H1 (cell line): ENCODE results near the gene CNNM3. TPM values are rescaled to one million over a fixed set of nuclear protein-coding genes. Genes with fewer than 3 reads are reported as not detected.

Experiments
- CTCF ChIA-PET: fragments of 300-600 bp; sonication (Branson Sonifier 250); formaldehyde crosslinking; loops from one replicate; lab custom pipeline; 2021; ENCODE audit not compliant: partially characterized antibody; lab: Charles Lee
- POLR2A ChIA-PET: fragments of 300-600 bp; sonication (Branson Sonifier 250); formaldehyde crosslinking; loops from one replicate; lab custom pipeline; 2021; ENCODE audit warnings: inconsistent platforms; ENCODE audit not compliant: partially characterized antibody; lab: Charles Lee
- DNase-seq, 2 experiments: peaks; one replicate each; pipeline versions ENCODE4 v3.0.0 to v3.0.0-alpha.2; 2010 to 2022; ENCODE audit warnings: low spot score in 2 of 2, low read depth in 1 of 2, mixed read lengths in 1 of 2
- FAIRE-seq: peaks from 2 replicates; lab custom pipeline; 2011; peaks lifted over from hg19 to GRCh38; lab: Jason Lieb, UNC
- H2AFZ ChIP-seq: 2 replicates; pipeline ENCODE4 v1.8.1; 2012; ENCODE audit warnings: low read length, inconsistent platforms
- H2AK5ac ChIP-seq: 2 replicates; pipeline ENCODE4 v1.6.1; 2013; ENCODE audit warnings: low read depth, low read length
- H2BK120ac ChIP-seq: replicated peaks from 2 replicates; pipeline ENCODE3; 2013; ENCODE audit warnings: low read depth, low read length, inconsistent platforms
- H2BK12ac ChIP-seq: 2 replicates; pipeline ENCODE4 v1.6.1; 2013; ENCODE audit warnings: low read depth, low read length
- H2BK15ac ChIP-seq: 2 replicates; pipeline ENCODE4 v1.6.1; 2013; ENCODE audit warnings: low read length
- H2BK20ac ChIP-seq: 2 replicates; pipeline ENCODE4 v1.6.1; 2013; ENCODE audit warnings: low read length
- H2BK5ac ChIP-seq: 2 replicates; pipeline ENCODE4 v1.6.1; 2013; ENCODE audit warnings: low read depth, low read length
- H3K14ac ChIP-seq: 2 replicates; pipeline ENCODE4 v1.6.1; 2013; ENCODE audit warnings: inconsistent platforms; ENCODE audit not compliant: insufficient read length
- H3K18ac ChIP-seq: 2 replicates; pipeline ENCODE4 v1.6.1; 2013; ENCODE audit warnings: low read length; ENCODE audit errors: extremely low read depth
- H3K23ac ChIP-seq: 2 replicates; pipeline ENCODE4 v1.6.1; 2013; ENCODE audit warnings: inconsistent platforms; ENCODE audit not compliant: insufficient read length
- H3K23me2 ChIP-seq: 2 replicates; pipeline ENCODE4 v1.6.1; 2013; ENCODE audit warnings: low read depth, low read length
- H3K27ac ChIP-seq: 2 replicates; pipeline ENCODE4 v1.6.1; 2011; ENCODE audit warnings: low read depth, low read length, inconsistent platforms
- H3K27me3 ChIP-seq, 4 experiments: replicated peaks in 1 of 4; 1 replicate in 1 of 4; 2 replicates in 3 of 4; pipeline versions ENCODE4 v1.6.1 to v1.8.1; 2011 to 2013; ENCODE audit warnings: low read length in 3 of 4, mild to moderate bottlenecking in 3 of 4, inconsistent platforms in 2 of 4, mixed read lengths in 2 of 4, moderate library complexity in 1 of 4; ENCODE audit not compliant: control insufficient read depth in 3 of 4, insufficient read depth in 3 of 4; ENCODE audit errors: extremely low read depth in 1 of 4
- H3K36me3 ChIP-seq, 4 experiments: 2 replicates each; pipeline versions ENCODE4 v1.6.1 to v1.8.1; 2011 to 2013; ENCODE audit warnings: mild to moderate bottlenecking in 4 of 4, low read length in 3 of 4, moderate library complexity in 2 of 4, control low read depth in 1 of 4, inconsistent platforms in 1 of 4; ENCODE audit not compliant: insufficient read depth in 4 of 4, control insufficient read depth in 2 of 4
- H3K4ac ChIP-seq: replicated peaks from 2 replicates; pipeline ENCODE3; 2013; ENCODE audit warnings: low read length, low read depth, mixed read lengths, inconsistent platforms; ENCODE audit not compliant: insufficient read length
- H3K4me1 ChIP-seq, 4 experiments: replicated peaks in 1 of 4; 1 replicate in 1 of 4; 2 replicates in 3 of 4; pipeline versions ENCODE4 v1.6.1 to v1.8.1; 2011 to 2013; ENCODE audit warnings: low read length in 3 of 4, inconsistent platforms in 2 of 4, mixed read lengths in 1 of 4; ENCODE audit not compliant: insufficient read depth in 4 of 4, control insufficient read depth in 3 of 4
- H3K4me2 ChIP-seq, 2 experiments: 2 replicates each; pipeline versions ENCODE4 v1.6.1 to v1.8.1; 2011 to 2013; ENCODE audit warnings: low read depth in 2 of 2, low read length in 2 of 2, control low read depth in 1 of 2, inconsistent platforms in 1 of 2, mild to moderate bottlenecking in 1 of 2; ENCODE audit not compliant: insufficient read depth in 1 of 2
- H3K4me3 ChIP-seq, 4 experiments: fragments of 200-600, 300-600 bp in 1 of 4; sonication (generic), shearing (Covaris generic), sonication (Bioruptor Twin) in 1 of 4; 2 replicates each; pipeline versions ENCODE4 v1.5.1 to v1.8.1; 2011 to 2016; ENCODE audit warnings: low read length in 4 of 4, low read depth in 3 of 4, control low read depth in 2 of 4, inconsistent platforms in 2 of 4, mild to moderate bottlenecking in 2 of 4, mixed read lengths in 1 of 4, moderate library complexity in 1 of 4; ENCODE audit not compliant: insufficient read depth in 2 of 4; ENCODE audit errors: extremely low read depth in 1 of 4
- H3K56ac ChIP-seq: replicated peaks from 2 replicates; pipeline ENCODE3; 2013; ENCODE audit warnings: low read depth, mild to moderate bottlenecking, mixed read lengths, low read length, inconsistent platforms; ENCODE audit not compliant: insufficient read length
- H3K79me1 ChIP-seq: 2 replicates; pipeline ENCODE4 v1.6.1; 2013; ENCODE audit warnings: low read depth, low read length, control low read depth
- H3K79me2 ChIP-seq, 2 experiments: 2 replicates each; pipeline versions ENCODE4 v1.6.1 to v1.8.1; 2012 to 2013; ENCODE audit warnings: low read length in 2 of 2, mild to moderate bottlenecking in 2 of 2, inconsistent platforms in 1 of 2; ENCODE audit not compliant: insufficient read depth in 2 of 2, control insufficient read depth in 1 of 2
- H3K9ac ChIP-seq, 4 experiments: replicated peaks in 1 of 4; 1 replicate in 1 of 4; 2 replicates in 3 of 4; pipeline versions ENCODE4 v1.6.1 to v1.8.1; 2011 to 2013; ENCODE audit warnings: low read depth in 3 of 4, low read length in 3 of 4, control low read depth in 2 of 4, mild to moderate bottlenecking in 2 of 4, moderate library complexity in 2 of 4, inconsistent platforms in 1 of 4; ENCODE audit errors: extremely low read depth in 1 of 4
- H3K9me3 ChIP-seq, 2 experiments: 2 replicates each; pipeline versions ENCODE4 v1.6.1 to v1.8.1; 2012 to 2013; ENCODE audit warnings: mild to moderate bottlenecking in 2 of 2, moderate library complexity in 2 of 2, control low read depth in 1 of 2, inconsistent platforms in 1 of 2, low read depth in 1 of 2, low read length in 1 of 2, mixed read lengths in 1 of 2; ENCODE audit not compliant: insufficient read depth in 2 of 2
- H4K20me1 ChIP-seq, 2 experiments: replicated peaks in 1 of 2; 2 replicates each; pipeline versions ENCODE3 to v1.8.1; 2011 to 2013; ENCODE audit warnings: inconsistent platforms in 2 of 2, low read length in 2 of 2, mild to moderate bottlenecking in 1 of 2; ENCODE audit not compliant: insufficient read depth in 2 of 2, control insufficient read depth in 1 of 2
- H4K5ac ChIP-seq: 2 replicates; pipeline ENCODE4 v1.6.1; 2013; ENCODE audit warnings: low read length, low read depth, mixed read lengths, inconsistent platforms; ENCODE audit not compliant: insufficient read length
- H4K8ac ChIP-seq: 2 replicates; pipeline ENCODE4 v1.8.0; 2013; ENCODE audit warnings: mild to moderate bottlenecking, moderate library complexity, low read length, inconsistent platforms; ENCODE audit not compliant: insufficient read depth; ENCODE audit errors: extremely low read depth
- H4K91ac ChIP-seq: replicated peaks from 2 replicates; pipeline ENCODE3; 2013; ENCODE audit warnings: low read length, mixed read lengths, inconsistent platforms; ENCODE audit not compliant: insufficient read length
- BACH1 ChIP-seq: IDR thresholded peaks from 2 replicates; pipeline ENCODE4 v1.6.1; 2012; ENCODE audit warnings: low read length, improper control_type of control experiment
- CHD1 ChIP-seq: IDR thresholded peaks from 2 replicates; pipeline ENCODE4 v1.6.1; 2012; ENCODE audit warnings: low read depth, low read length, improper control_type of control experiment
- CHD2 ChIP-seq: IDR thresholded peaks from 2 replicates; pipeline ENCODE4 v1.6.1; 2012; ENCODE audit warnings: low read length, improper control_type of control experiment
- EGR1 ChIP-seq: IDR thresholded peaks from 2 replicates; pipeline ENCODE4 v1.6.1; 2011; ENCODE audit warnings: low read depth, low read length, borderline replicate concordance
- MAFK ChIP-seq: IDR thresholded peaks from 2 replicates; pipeline ENCODE4 v1.6.1; 2012; ENCODE audit warnings: low read depth, mild to moderate bottlenecking, improper control_type of control experiment, low read length
- POU5F1 ChIP-seq: IDR thresholded peaks from 2 replicates; pipeline ENCODE4 v1.6.1; 2011; ENCODE audit warnings: low read depth, mild to moderate bottlenecking, low read length, moderate library complexity
- RFX5 ChIP-seq: IDR thresholded peaks from 2 replicates; pipeline ENCODE4 v1.6.1; 2011; ENCODE audit warnings: low read depth, low read length, improper control_type of control experiment, borderline replicate concordance
- SP1 ChIP-seq: IDR thresholded peaks from 2 replicates; pipeline ENCODE4 v1.6.1; 2011; ENCODE audit warnings: low read depth, low read length
- SRF ChIP-seq: IDR thresholded peaks from 2 replicates; pipeline ENCODE4 v1.6.1; 2011; ENCODE audit warnings: mild to moderate bottlenecking, low read depth, low read length, moderate library complexity
- WGBS, 2 experiments: shearing (Covaris generic) in 1 of 2; methylation state at CpG; one replicate each; pipeline versions ENCODE4 v1.1.6 to v1.1.7; 2013 to 2015; ENCODE audit warnings: low lambda C conversion rate in 2 of 2, mixed read lengths in 2 of 2, inconsistent platforms in 1 of 2, low coverage in 1 of 2, missing lambda C conversion rate in 1 of 2; ENCODE audit not compliant: insufficient replicate concordance in 2 of 2, insufficient coverage in 1 of 2, insufficient read length in 1 of 2; ENCODE audit errors: extremely low coverage in 1 of 2, missing lambda C conversion rate in 1 of 2; 5-methylcytosine and 5-hydroxymethylcytosine counted together
- polyA plus RNA-seq, 7 experiments: library from polyadenylated mRNA; depleted of rRNA in 3 of 7; stranded (reverse) in 5 of 7; unstranded in 2 of 7; fragments of >200 nt in 5 of 7; fragments of 200-250 nt in 2 of 7; gene quantifications; 1 replicate in 5 of 7; 2 replicates in 1 of 7; 4 replicates in 1 of 7; pipeline versions ENCODE4 v1.2.1 to v1.2.3, GENCODE V29; 2011 to 2013; ENCODE audit warnings: missing spikeins in 2 of 7, mixed read lengths in 2 of 7
- total RNA-seq: library from RNA; stranded (reverse); fragmentation: NEBNext Ultra II Directional; extraction: Animal tissue kit (Norgen Biotek cat#: 25700); gene quantifications from 2 replicates; pipeline ENCODE4 v1.2.1, GENCODE V29; 2021

CNNM3 gene
- total and polyA plus RNA-seq, 2 of the 8 experiments (the other 6 are each of a cell fraction or from before 2014, with no cell fraction given) = 29.1 to 29.2 TPM

DNA sequence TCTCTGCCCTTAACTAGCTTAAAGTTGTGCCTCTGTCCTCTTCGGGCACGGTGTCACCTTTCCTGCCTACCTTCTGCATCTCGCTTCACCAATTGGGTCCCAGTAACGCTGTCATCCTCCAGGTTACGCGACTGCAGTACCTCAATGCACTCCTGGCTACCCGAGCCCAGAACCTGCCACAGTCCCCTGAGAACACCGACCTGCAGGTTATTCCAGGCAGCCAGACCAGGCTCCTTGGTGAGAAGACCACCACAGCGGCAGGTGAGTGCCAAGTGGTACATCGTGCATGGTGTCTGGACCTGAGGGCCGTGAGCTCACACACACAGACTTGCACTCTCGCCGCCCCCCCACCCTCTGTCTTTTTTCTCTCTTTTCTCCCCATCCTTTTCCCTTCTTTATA lies 12.8 kb downstream of the CNNM3 start:
- H3K36me3 ChIP-seq = peaks cover 19 to 66% (median 34%) of the 10 kb centered on the region in 4 experiments
- no peak overlapping the region for H4K91ac ChIP-seq
- H2BK20ac ChIP-seq = no peak overlapping the region
- H2BK12ac ChIP-seq = no peak overlapping the region
- no peak overlapping the region for H3K23ac ChIP-seq
- DNase-seq (no peak), FAIRE-seq (no peak)
- H3K27ac ChIP-seq = no peak overlapping the region
- 94% methylated on average over 13 of the region's 13 CpGs; no CpG with 5 or more reads in 1 of the 2 experiments for WGBS, 2 experiments
- no peak overlapping the region for H4K8ac ChIP-seq
- no peak overlapping the region for H3K9ac ChIP-seq
- H3K14ac ChIP-seq = no peak overlapping the region
- no peak overlapping the region for H2AFZ ChIP-seq
- no peak overlapping the region for H3K56ac ChIP-seq
- H3K4ac ChIP-seq = no peak overlapping the region
- no peaks in the 10 kb centered on the region for H3K27me3 ChIP-seq
- H4K5ac ChIP-seq = no peak overlapping the region
- peaks cover 0 to 18% of the 10 kb centered on the region in 2 experiments for H4K20me1 ChIP-seq
- H3K23me2 ChIP-seq = no peaks in the 10 kb centered on the region; the same call in 1 of the 2 replicates
- ChIA-PET CTCF (interaction anchor here (0.5 to 1.3 kb wide), 3 partner anchors 28 to 132 kb away, joined by 3 to 4 read pairs (median 4); no protein-coding TSS in a partner anchor), POLR2A (no interaction called here)
- peaks cover 3 to 18% (median 13%) of the 10 kb centered on the region in 4 experiments for H3K4me1 ChIP-seq
- H2BK5ac ChIP-seq = no peak overlapping the region
- peaks cover 2% of the 10 kb centered on the region for H3K79me1 ChIP-seq
- no peak overlapping the region for H3K4me2 ChIP-seq
- H2BK120ac ChIP-seq = no peak overlapping the region
- H3K9me3 ChIP-seq = no peaks in the 10 kb centered on the region
- H3K4me3 ChIP-seq = no peak overlapping the region
- H3K79me2 ChIP-seq = peaks cover 0 to 9% of the 10 kb centered on the region in 2 experiments; a peak in 1 of 4 replicates
- no peak overlapping the region for H2BK15ac ChIP-seq
- no peak overlapping the region for H2AK5ac ChIP-seq
- H3K18ac ChIP-seq = no peak overlapping the region
- no peak for TF ChIP-seq POU5F1
- TF ChIP-seq MAFK = no peak
- TF ChIP-seq CHD1 = no peak
- TF ChIP-seq SRF = no peak
- TF ChIP-seq SP1 = no peak
- no peak for TF ChIP-seq BACH1
- TF ChIP-seq EGR1 = no peak
- no peak for TF ChIP-seq RFX5
- TF ChIP-seq CHD2 = no peak
